B cell (primary cell): ENCODE results near the gene HAX1. TPM values are rescaled to one million over a fixed set of nuclear protein-coding genes. Genes with fewer than 3 reads are reported as not detected.
"Not testable (repeated sequence)": the region's sequence is repeated elsewhere in the genome, so short reads cannot be mapped to it uniquely, and the experiment has no call there.

Experiments used
- ATAC-seq: fragments of 200-7000 bp; cut with Tn5 transposase; one replicate; pipeline ENCODE4 v1.10.0; 2021; ENCODE audit warnings: low read depth, mild to moderate bottlenecking, moderate number of reproducible peaks, moderate library complexity
- CTCF ChIA-PET: fragments of 350-600 bp; sonication (Branson Sonifier 250); formaldehyde crosslinking; loops from one replicate; lab custom pipeline; 2021; ENCODE audit warnings: antibody characterized with exemption, inconsistent platforms; lab: Charles Lee
- POLR2A ChIA-PET: fragments of 350-600 bp; sonication (Branson Sonifier 250); formaldehyde crosslinking; loops from one replicate; lab custom pipeline; 2021; ENCODE audit warnings: antibody characterized with exemption; lab: Charles Lee
- DNase-seq: peaks from one replicate; pipeline ENCODE4 v3.0.0; 2013
- H2AFZ ChIP-seq: 2 replicates; pipeline ENCODE4 v1.6.1; 2012; ENCODE audit warnings: mild to moderate bottlenecking, low read depth, low read length; ENCODE audit not compliant: insufficient read depth, poor library complexity, severe bottlenecking
- H3K27ac ChIP-seq, 2 donors: 1 replicate in 1 of 2; 2 replicates in 1 of 2; pipeline ENCODE4 v1.5.1; 2012 to 2013; ENCODE audit warnings: low read length in 2 of 2, mild to moderate bottlenecking in 2 of 2, moderate library complexity in 1 of 2
- H3K27me3 ChIP-seq, 4 experiments: fragments of 200-600 bp in 1 of 4; sonication (generic) in 1 of 4; replicated peaks in 1 of 4; 1 replicate in 2 of 4; 2 replicates in 2 of 4; pipeline versions ENCODE4 v1.6.1 to v1.7.0; 2013 to 2016; ENCODE audit warnings: low read length in 3 of 4, mild to moderate bottlenecking in 2 of 4, mixed read lengths in 1 of 4, moderate library complexity in 1 of 4; ENCODE audit not compliant: insufficient read depth in 4 of 4, control insufficient read depth in 3 of 4; ENCODE audit errors: control extremely low read depth in 1 of 4
- H3K36me3 ChIP-seq, 2 experiments: replicated peaks in 1 of 2; 1 replicate in 1 of 2; 2 replicates in 1 of 2; pipeline versions ENCODE4 v1.6.1 to v1.7.1; 2013; ENCODE audit warnings: low read length in 1 of 2; ENCODE audit not compliant: insufficient read depth in 2 of 2, control insufficient read depth in 1 of 2; ENCODE audit errors: control extremely low read depth in 1 of 2, extremely low read depth in 1 of 2
- H3K4me1 ChIP-seq, 2 donors: fragments of 200-600 bp in 1 of 2; sonication (generic) in 1 of 2; 1 replicate in 1 of 2; 2 replicates in 1 of 2; pipeline versions ENCODE4 v1.5.1 to v1.6.1; 2013 to 2017; ENCODE audit warnings: low read length in 2 of 2; ENCODE audit not compliant: control insufficient read depth in 2 of 2, insufficient read depth in 2 of 2
- H3K4me2 ChIP-seq: replicated peaks from 2 replicates; pipeline ENCODE3; 2012; ENCODE audit warnings: mild to moderate bottlenecking, low read depth, low read length; ENCODE audit not compliant: poor library complexity, severe bottlenecking
- H3K4me3 ChIP-seq, 5 experiments: fragments of 200-600 bp in 1 of 5; sonication (generic) in 1 of 5; 1 replicate in 3 of 5; 2 replicates in 2 of 5; pipeline versions ENCODE4 v1.5.1 to v1.7.0; 2011 to 2016; ENCODE audit warnings: low read length in 4 of 5, mild to moderate bottlenecking in 4 of 5, low read depth in 2 of 5, control low read depth in 1 of 5, moderate library complexity in 1 of 5; ENCODE audit not compliant: insufficient read depth in 1 of 5; ENCODE audit errors: control extremely low read depth in 1 of 5, extremely low read depth in 1 of 5
- H3K79me2 ChIP-seq: fragments of 200-600 bp; sonication (generic); one replicate; pipeline ENCODE4 v1.6.0; 2016; ENCODE audit warnings: low read length; ENCODE audit not compliant: control insufficient read depth, insufficient read depth
- H3K9ac ChIP-seq: fragments of 200-600 bp; sonication (generic); 2 replicates; pipeline ENCODE4 v1.6.1; 2017; ENCODE audit warnings: mild to moderate bottlenecking, low read length, moderate library complexity
- H3K9me3 ChIP-seq, 3 donors: one replicate each; pipeline versions ENCODE4 v1.6.1 to v1.7.1; 2013; ENCODE audit warnings: low read length in 2 of 3; ENCODE audit not compliant: control insufficient read depth in 2 of 3, insufficient read depth in 1 of 3; ENCODE audit errors: control extremely low read depth in 1 of 3
- H4K20me1 ChIP-seq: 2 replicates; pipeline ENCODE4 v1.6.0; 2012; ENCODE audit warnings: mild to moderate bottlenecking, low read length; ENCODE audit not compliant: insufficient read depth, control insufficient read depth, poor library complexity, severe bottlenecking
- H3K27ac Mint-ChIP-seq: one replicate; pipeline ENCODE4 v1.8.0; 2021; ENCODE audit warnings: mixed read lengths
- H3K27me3 Mint-ChIP-seq: one replicate; pipeline ENCODE4 v1.8.0; 2021; ENCODE audit warnings: mixed read lengths
- H3K4me1 Mint-ChIP-seq: one replicate; pipeline ENCODE4 v1.8.0; 2021; ENCODE audit warnings: mixed read lengths
- H3K4me3 Mint-ChIP-seq: one replicate; pipeline ENCODE4 v1.8.0; 2021; ENCODE audit warnings: mixed read lengths
- H3K9me3 Mint-ChIP-seq: one replicate; pipeline ENCODE4 v1.8.0; 2022; ENCODE audit warnings: mixed read lengths; ENCODE audit not compliant: insufficient read depth
- EZH2 ChIP-seq: IDR thresholded peaks from 2 replicates; pipeline ENCODE4 v1.6.1; 2012; ENCODE audit warnings: borderline replicate concordance, low read depth, mild to moderate bottlenecking, moderate library complexity, low read length; ENCODE audit not compliant: insufficient read depth, poor library complexity, severe bottlenecking
- WGBS: methylation state at CpG from one replicate; pipeline ENCODE4 v1.1.5; 2013; ENCODE audit warnings: missing lambda C conversion rate; ENCODE audit not compliant: insufficient coverage; 5-methylcytosine and 5-hydroxymethylcytosine counted together
- intact Hi-C: fragments of 100-400 bp; cut with micrococcal nuclease; formaldehyde crosslinking; loops from one replicate; pipeline ENCODE4 v1.10.0; 2022
- polyA plus RNA-seq: library from polyadenylated mRNA; depleted of rRNA; stranded (reverse); fragments of >200 nt; gene quantifications from 2 replicates; pipeline ENCODE4 v1.2.3, GENCODE V29; 2012
- total RNA-seq, 2 donors: library from RNA; stranded (reverse); fragments of 120-200 nt in 1 of 2; gene quantifications; 1 replicate in 1 of 2; 2 replicates in 1 of 2; pipeline versions ENCODE4 v1.2.3 to v1.2.4, GENCODE V29; 2013 to 2022
- TF ChIP-seq, protein P1 (sequence below): fragments of 200-600 bp; IDR thresholded peaks from one replicate; pipeline ENCODE4 v1.8.0; 2022; ENCODE audit warnings: antibody characterized with exemption, mild to moderate bottlenecking

HAX1 gene
- total and polyA plus RNA-seq, 2 donors (not counting 1 experiment from before 2014, with no cell fraction given), result 85.7 to 88.8 TPM

DNA sequence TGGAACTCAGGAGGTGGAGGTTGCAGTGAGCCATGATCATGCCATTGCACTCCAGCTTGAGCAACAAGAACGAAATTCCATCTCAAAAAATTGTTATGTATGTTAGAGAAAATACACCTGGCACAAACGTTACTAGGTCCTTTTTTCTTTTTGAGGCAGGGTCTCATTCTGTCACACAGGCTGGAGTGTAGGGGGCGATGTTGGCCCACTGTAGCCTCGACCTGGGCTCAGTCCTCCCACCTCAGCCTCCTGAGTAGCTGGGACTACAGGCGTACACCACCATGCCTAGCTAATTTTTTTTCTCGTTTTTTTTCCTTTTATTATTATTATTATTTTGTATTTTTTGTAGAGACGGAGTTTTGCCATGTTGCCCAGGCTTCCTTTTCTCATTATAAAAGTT is 4.4 kb downstream of the HAX1 start:
- Histone ChIP-seq H3K27me3 (no peaks in the 10 kb centered on the region), H3K4me3 (no peak overlapping the region), H3K9ac (no peak overlapping the region), H4K20me1 (no peaks in the 10 kb centered on the region), H3K36me3 (peaks cover 0 to 15% of the 10 kb centered on the region in 2 experiments), H3K4me1 (peaks cover 10 to 16% of the 10 kb centered on the region in 2 donors), H3K9me3 (no peaks in the 10 kb centered on the region), H2AFZ (no peak overlapping the region), H3K27ac (no peak overlapping the region), H3K4me2 (no peak overlapping the region), H3K79me2 (peaks cover 12% of the 10 kb centered on the region)
- ChIA-PET POLR2A (interaction anchor here (0.6 kb wide), 1 partner anchor 43 kb away, joined by 6 read pairs; no protein-coding TSS in a partner anchor), CTCF (interaction anchor here (0.6 to 3.7 kb wide), 3 partner anchors 49 to 320 kb away, joined by 3 to 25 read pairs (median 7); partner anchors contain the start of gene ATP8B2)
- TF ChIP-seq EZH2, result no peak
- TF ChIP-seq, protein P1, sequence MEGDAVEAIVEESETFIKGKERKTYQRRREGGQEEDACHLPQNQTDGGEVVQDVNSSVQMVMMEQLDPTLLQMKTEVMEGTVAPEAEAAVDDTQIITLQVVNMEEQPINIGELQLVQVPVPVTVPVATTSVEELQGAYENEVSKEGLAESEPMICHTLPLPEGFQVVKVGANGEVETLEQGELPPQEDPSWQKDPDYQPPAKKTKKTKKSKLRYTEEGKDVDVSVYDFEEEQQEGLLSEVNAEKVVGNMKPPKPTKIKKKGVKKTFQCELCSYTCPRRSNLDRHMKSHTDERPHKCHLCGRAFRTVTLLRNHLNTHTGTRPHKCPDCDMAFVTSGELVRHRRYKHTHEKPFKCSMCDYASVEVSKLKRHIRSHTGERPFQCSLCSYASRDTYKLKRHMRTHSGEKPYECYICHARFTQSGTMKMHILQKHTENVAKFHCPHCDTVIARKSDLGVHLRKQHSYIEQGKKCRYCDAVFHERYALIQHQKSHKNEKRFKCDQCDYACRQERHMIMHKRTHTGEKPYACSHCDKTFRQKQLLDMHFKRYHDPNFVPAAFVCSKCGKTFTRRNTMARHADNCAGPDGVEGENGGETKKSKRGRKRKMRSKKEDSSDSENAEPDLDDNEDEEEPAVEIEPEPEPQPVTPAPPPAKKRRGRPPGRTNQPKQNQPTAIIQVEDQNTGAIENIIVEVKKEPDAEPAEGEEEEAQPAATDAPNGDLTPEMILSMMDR, result peak; percentile 31
- intact Hi-C loops, result no loop called here
- Mint-ChIP-seq H3K27ac (no peak overlapping the region), H3K4me1 (peaks cover 25% of the 10 kb centered on the region), H3K9me3 (no peaks in the 10 kb centered on the region), H3K27me3 (no peaks in the 10 kb centered on the region), H3K4me3 (no peak overlapping the region)
- peak; percentile 24 for DNase-seq
- ATAC-seq, result no peak
- 100% methylated on average over 2 of the region's 7 CpGs for WGBS

DNA sequence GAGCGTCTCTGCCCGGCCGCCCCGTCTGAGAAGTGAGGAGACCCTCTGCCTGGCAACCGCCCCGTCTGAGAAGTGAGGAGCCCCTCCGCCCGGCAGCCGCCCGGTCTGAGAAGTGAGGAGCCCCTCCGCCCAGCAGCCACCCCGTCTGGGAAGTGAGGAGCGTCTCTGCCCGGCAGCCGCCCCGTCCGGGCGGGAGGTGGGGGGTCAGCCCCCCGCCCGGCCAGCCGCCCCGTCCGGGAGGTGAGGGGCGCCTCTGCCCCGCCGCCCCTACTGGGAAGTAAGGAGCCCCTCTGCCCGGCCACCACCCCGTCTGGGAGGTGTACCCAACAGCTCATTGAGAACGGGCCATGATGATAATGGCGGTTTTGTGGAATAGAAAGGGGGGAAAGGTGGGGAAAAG is 15.2 kb downstream of the HAX1 start:
- H3K4me3 Mint-ChIP-seq, H3K4me1 ChIP-seq, POLR2A ChIA-PET, H3K4me2 ChIP-seq, H3K9me3 ChIP-seq, H3K27ac Mint-ChIP-seq, H3K27me3 Mint-ChIP-seq, H3K36me3 ChIP-seq, DNase-seq, H3K9me3 Mint-ChIP-seq, H3K79me2 ChIP-seq, intact Hi-C loops, H4K20me1 ChIP-seq, H3K27ac ChIP-seq, H3K9ac ChIP-seq, H3K4me3 ChIP-seq, H3K4me1 Mint-ChIP-seq, H2AFZ ChIP-seq, H3K27me3 ChIP-seq, ATAC-seq: not testable (repeated sequence)
- no CpG with 5 or more reads among the region's 30 CpGs for WGBS
- CTCF ChIA-PET, result interaction anchor here (1.0 kb wide), 1 partner anchor 48 kb away, joined by 3 read pairs; no protein-coding TSS in a partner anchor
